Measurements from ENCODE around the gene AUTS2.

The AUTS2 gene

GRCh38 chr7:69796416-69796815 lies 198.1 kb downstream of the AUTS2 start:
- no peaks in the 10 kb centered on the region for H3K9me3 ChIP-seq (ENCODE audit: insufficient read depth, low read depth, low read length)
- H3K9ac ChIP-seq (ENCODE audit: low read depth, low read length): no peak overlapping the region
- no peak overlapping the region for H3K27ac ChIP-seq (ENCODE audit: low read depth, low read length)
- peaks cover 21% of the 10 kb centered on the region; the same call in 1 of the 2 replicates for H3K4me1 ChIP-seq (ENCODE audit: insufficient read depth, low read length)
- H3K27me3 ChIP-seq (ENCODE audit: insufficient read depth, low read length): no peaks in the 10 kb centered on the region
- WGBS: 99% methylated on average over 2 of the region's 2 CpGs
- H3K4me3 ChIP-seq (ENCODE audit: low read length): no peak overlapping the region
- H3K36me3 ChIP-seq (ENCODE audit: insufficient read depth, low read length): no peaks in the 10 kb centered on the region

GRCh38 chr7:69799048-69799697 lies 200.9 kb downstream of the AUTS2 start:
- H3K27me3 ChIP-seq (ENCODE audit: insufficient read depth, low read length): no peaks in the 10 kb centered on the region
- H3K9me3 ChIP-seq (ENCODE audit: insufficient read depth, low read depth, low read length): no peaks in the 10 kb centered on the region
- H3K9ac ChIP-seq (ENCODE audit: low read depth, low read length): no peak overlapping the region
- H3K36me3 ChIP-seq (ENCODE audit: insufficient read depth, low read length): no peaks in the 10 kb centered on the region
- peaks cover 16% of the 10 kb centered on the region; the same call in 1 of the 2 replicates for H3K4me1 ChIP-seq (ENCODE audit: insufficient read depth, low read length)
- no peak overlapping the region for H3K27ac ChIP-seq (ENCODE audit: low read depth, low read length)
- 91% methylated on average over 4 of the region's 4 CpGs for WGBS
- H3K4me3 ChIP-seq (ENCODE audit: low read length): no peak overlapping the region

GRCh38 chr7:69799990-69800389 lies 201.7 kb downstream of the AUTS2 start:
- Histone ChIP-seq H3K9me3 (ENCODE audit: insufficient read depth, low read depth, low read length) (no peaks in the 10 kb centered on the region), H3K36me3 (ENCODE audit: insufficient read depth, low read length) (no peaks in the 10 kb centered on the region), H3K4me3 (ENCODE audit: low read length) (no peak overlapping the region), H3K9ac (ENCODE audit: low read depth, low read length) (no peak overlapping the region), H3K27me3 (ENCODE audit: insufficient read depth, low read length) (no peaks in the 10 kb centered on the region), H3K27ac (ENCODE audit: low read depth, low read length) (no peak overlapping the region), H3K4me1 (ENCODE audit: insufficient read depth, low read length) (peaks cover 16% of the 10 kb centered on the region; the same call in 1 of the 2 replicates)
- 87% methylated on average over 2 of the region's 2 CpGs for WGBS

- H3K4me1 ChIP-seq (ENCODE audit: insufficient read depth, low read length): peaks cover 16% of the 10 kb centered on the region; the same call in 1 of the 2 replicates
- H3K27ac ChIP-seq (ENCODE audit: low read depth, low read length): no peak overlapping the region
Observed at GRCh38 chr7:69800495-69800894, 202.2 kb downstream of the AUTS2 start.

GRCh38 chr7:69801729-69802682 lies 203.7 kb downstream of the AUTS2 start:
- Histone ChIP-seq H3K9me3 (ENCODE audit: insufficient read depth, low read depth, low read length) (no peaks in the 10 kb centered on the region), H3K4me1 (ENCODE audit: insufficient read depth, low read length) (peaks cover 16% of the 10 kb centered on the region; the same call in 1 of the 2 replicates), H3K9ac (ENCODE audit: low read depth, low read length) (no peak overlapping the region), H3K27ac (ENCODE audit: low read depth, low read length) (no peak overlapping the region), H3K36me3 (ENCODE audit: insufficient read depth, low read length) (no peaks in the 10 kb centered on the region), H3K27me3 (ENCODE audit: insufficient read depth, low read length) (no peaks in the 10 kb centered on the region), H3K4me3 (ENCODE audit: low read length) (no peak overlapping the region)
- 76% methylated on average over 5 of the region's 5 CpGs for WGBS

More at GRCh38 chr7:69800495-69800894, 202.2 kb downstream of the AUTS2 start:
- Histone ChIP-seq H3K9me3 (ENCODE audit: insufficient read depth, low read depth, low read length) (no peaks in the 10 kb centered on the region), H3K9ac (ENCODE audit: low read depth, low read length) (no peak overlapping the region), H3K27me3 (ENCODE audit: insufficient read depth, low read length) (no peaks in the 10 kb centered on the region), H3K36me3 (ENCODE audit: insufficient read depth, low read length) (no peaks in the 10 kb centered on the region), H3K4me3 (ENCODE audit: low read length) (no peak overlapping the region)

GRCh38 chr7:69803699-69804516 lies 205.6 kb downstream of the AUTS2 start:
- Histone ChIP-seq H3K27ac (ENCODE audit: low read depth, low read length) (no peak overlapping the region), H3K4me1 (ENCODE audit: insufficient read depth, low read length) (peaks cover 16% of the 10 kb centered on the region; the same call in 1 of the 2 replicates)
- WGBS: 93% methylated on average over 4 of the region's 5 CpGs

GRCh38 chr7:69804962-69805361 lies 206.7 kb downstream of the AUTS2 start:
- Histone ChIP-seq H3K9ac (ENCODE audit: low read depth, low read length) (no peak overlapping the region), H3K36me3 (ENCODE audit: insufficient read depth, low read length) (no peaks in the 10 kb centered on the region), H3K27ac (ENCODE audit: low read depth, low read length) (no peak overlapping the region), H3K9me3 (ENCODE audit: insufficient read depth, low read depth, low read length) (no peaks in the 10 kb centered on the region), H3K4me3 (ENCODE audit: low read length) (no peak overlapping the region), H3K4me1 (ENCODE audit: insufficient read depth, low read length) (peaks cover 10% of the 10 kb centered on the region; the same call in 1 of the 2 replicates), H3K27me3 (ENCODE audit: insufficient read depth, low read length) (no peaks in the 10 kb centered on the region)
- WGBS: 80% methylated on average over 1 of the region's 2 CpGs

More at GRCh38 chr7:69803699-69804516, 205.6 kb downstream of the AUTS2 start:
- no peaks in the 10 kb centered on the region for H3K9me3 ChIP-seq (ENCODE audit: insufficient read depth, low read depth, low read length)
- no peaks in the 10 kb centered on the region for H3K36me3 ChIP-seq (ENCODE audit: insufficient read depth, low read length)
- no peak overlapping the region for H3K4me3 ChIP-seq (ENCODE audit: low read length)
- no peaks in the 10 kb centered on the region for H3K27me3 ChIP-seq (ENCODE audit: insufficient read depth, low read length)
- no peak overlapping the region for H3K9ac ChIP-seq (ENCODE audit: low read depth, low read length)

GRCh38 chr7:69808391-69808790 lies 210.1 kb downstream of the AUTS2 start:
- Histone ChIP-seq H3K4me3 (ENCODE audit: low read length) (no peak overlapping the region), H3K27ac (ENCODE audit: low read depth, low read length) (no peak overlapping the region), H3K9ac (ENCODE audit: low read depth, low read length) (no peak overlapping the region), H3K9me3 (ENCODE audit: insufficient read depth, low read depth, low read length) (no peaks in the 10 kb centered on the region), H3K36me3 (ENCODE audit: insufficient read depth, low read length) (no peaks in the 10 kb centered on the region), H3K4me1 (ENCODE audit: insufficient read depth, low read length) (0 out of 2 replicates have a peak, but pooled peaks cover 3% of the 10 kb centered on the region), H3K27me3 (ENCODE audit: insufficient read depth, low read length) (no peaks in the 10 kb centered on the region)
- 88% methylated on average over 1 of the region's 1 CpG for WGBS

- Histone ChIP-seq H3K36me3 (ENCODE audit: insufficient read depth, low read length) (no peaks in the 10 kb centered on the region), H3K9me3 (ENCODE audit: insufficient read depth, low read depth, low read length) (no peaks in the 10 kb centered on the region), H3K4me1 (ENCODE audit: insufficient read depth, low read length) (0 out of 2 replicates have a peak, but pooled peaks cover 10% of the 10 kb centered on the region), H3K9ac (ENCODE audit: low read depth, low read length) (no peak overlapping the region), H3K27me3 (ENCODE audit: insufficient read depth, low read length) (no peaks in the 10 kb centered on the region), H3K4me3 (ENCODE audit: low read length) (no peak overlapping the region), H3K27ac (ENCODE audit: low read depth, low read length) (no peak overlapping the region)
- WGBS: 91% methylated on average over 6 of the region's 7 CpGs
Observed at GRCh38 chr7:69811476-69812308, 213.4 kb downstream of the AUTS2 start.

- no peak overlapping the region for H3K9ac ChIP-seq (ENCODE audit: low read depth, low read length)
- no peaks in the 10 kb centered on the region for H3K9me3 ChIP-seq (ENCODE audit: insufficient read depth, low read depth, low read length)
- H3K36me3 ChIP-seq (ENCODE audit: insufficient read depth, low read length): no peaks in the 10 kb centered on the region
- peaks cover 19% of the 10 kb centered on the region for H3K4me1 ChIP-seq (ENCODE audit: insufficient read depth, low read length)
- WGBS: 85% methylated on average over 1 of the region's 1 CpG
- H3K27me3 ChIP-seq (ENCODE audit: insufficient read depth, low read length): no peaks in the 10 kb centered on the region
- H3K4me3 ChIP-seq (ENCODE audit: low read length): no peak overlapping the region
- no peak overlapping the region for H3K27ac ChIP-seq (ENCODE audit: low read depth, low read length)
Observed at GRCh38 chr7:69812756-69813155, 214.5 kb downstream of the AUTS2 start.
